ENCODE data around the gene CCDC66. TPM values are rescaled to one million over a fixed set of nuclear protein-coding genes. Genes with fewer than 3 reads are reported as not detected.

The CCDC66 gene
- total and polyA plus RNA-seq, 2 of the 4 experiments (the other 2 are of a cell fraction), result 6.0 to 9.1 TPM

GRCh38 chr3:56654460-56654859 is 97.5 kb downstream of the CCDC66 start:
- H2AK9ac ChIP-seq (replicated peaks; ENCODE audit: low read depth, low read length, poor library complexity), result no peak overlapping the region
- H2AFZ ChIP-seq (replicated peaks; ENCODE audit: low read length, poor library complexity), result no peak overlapping the region
- peaks cover 3% of the 10 kb centered on the region; the same call in 1 of the 2 replicates for H4K20me1 ChIP-seq (ENCODE audit: insufficient read depth, low read length)
- H3K4me2 ChIP-seq (ENCODE audit: low read depth, low read length), result no peak overlapping the region
- H3K27me3 ChIP-seq (ENCODE audit: control insufficient read depth, insufficient read depth, low read length), result no peaks in the 10 kb centered on the region
- no peak overlapping the region for H2BK120ac ChIP-seq (ENCODE audit: low read depth, low read length)
- in situ Hi-C loops (cut with MboI; ENCODE audit: low sequenced_read_pairs), result no loop called here
- WGBS, 2 experiments (ENCODE audit: extremely low coverage in 2 of 2, insufficient read length in 1 of 2), result no CpG with 5 or more reads among the region's 1 CpG
- no peak overlapping the region for H3K9ac ChIP-seq (ENCODE audit: low read depth, low read length)
- no peak overlapping the region for H4K91ac ChIP-seq (ENCODE audit: insufficient read depth, low read depth, low read length)
- CTCF ChIA-PET, result no interaction called here
- no peak overlapping the region for H3K27ac ChIP-seq (ENCODE audit: insufficient read depth, low read length)
- no peak overlapping the region for H3K14ac ChIP-seq (replicated peaks; ENCODE audit: low read depth, low read length)
- no peak overlapping the region for H3K23ac ChIP-seq (ENCODE audit: low read depth, low read length)
- intact Hi-C loops (cut with micrococcal nuclease), result no loop called here
- no peak overlapping the region for H2BK5ac ChIP-seq (ENCODE audit: low read depth, low read length, poor library complexity, severe bottlenecking)
- H4K8ac ChIP-seq (ENCODE audit: low read depth in 2 of 2, low read length in 2 of 2), result no peak overlapping the region
- H3K56ac ChIP-seq (ENCODE audit: extremely low read depth, insufficient read depth, low read length), result no peak overlapping the region
- no peak for DNase-seq
- no TSS peak for BruUV-seq (replicated peaks)
- H2BK20ac ChIP-seq (ENCODE audit: low read depth, low read length), result no peak overlapping the region
- H3K36me3 ChIP-seq (ENCODE audit: control insufficient read depth, insufficient read depth, low read length), result peaks cover 29% of the 10 kb centered on the region
- H3K9me3 ChIP-seq (ENCODE audit: control insufficient read depth, insufficient read depth, low read length), result no peaks in the 10 kb centered on the region
- dilution Hi-C loops (cut with HindIII; ENCODE audit: low sequenced_read_pairs, unreplicated experiment), result no loop called here
- H2BK15ac ChIP-seq (ENCODE audit: low read depth, low read length), result no peak overlapping the region
- no peak overlapping the region for H3K4ac ChIP-seq (ENCODE audit: low read depth, low read length)
- no peaks in the 10 kb centered on the region for H3K4me1 ChIP-seq (ENCODE audit: control insufficient read depth, insufficient read depth, low read length)
- 0 out of 2 replicates have a peak, but pooled peaks cover 5% of the 10 kb centered on the region for H3K9me1 ChIP-seq (ENCODE audit: insufficient read depth, low read length)
- ATAC-seq (ENCODE audit: low read depth), result no peak
- H3K4me3 ChIP-seq (ENCODE audit: insufficient read depth, low read depth, low read length), result no peak overlapping the region
- peaks cover 17 to 19% of the 10 kb centered on the region in 2 experiments; a peak in 3 of 4 replicates for H3K79me1 ChIP-seq (ENCODE audit: low read depth in 1 of 2, low read length in 2 of 2)
- H4K5ac ChIP-seq (ENCODE audit: low read depth, low read length), result no peak overlapping the region
- H3K18ac ChIP-seq (ENCODE audit: low read depth, low read length), result no peak overlapping the region
- POLR2A ChIA-PET (ENCODE audit: unreplicated experiment), result no interaction called here
- TF ChIP-seq MAFK (IDR thresholded peaks at IDR 0.05; ENCODE audit: low read depth, low read length) (no peak), RFX5 (IDR thresholded peaks at IDR 0.05; ENCODE audit: low read depth, low read length) (no peak), MAZ (IDR thresholded peaks at IDR 0.05; ENCODE audit: borderline replicate concordance, low read depth, low read length) (no peak), NFE2L2 (IDR thresholded peaks at IDR 0.05; ENCODE audit: low read depth, low read length) (no peak), BHLHE40 (IDR thresholded peaks at IDR 0.05; ENCODE audit: low read depth, low read length) (no peak), CHD1 (IDR thresholded peaks at IDR 0.05; ENCODE audit: low read depth, low read length) (no peak), FOS (IDR thresholded peaks at IDR 0.05; ENCODE audit: low read depth, low read length) (no peak), SMC3 (IDR thresholded peaks at IDR 0.05; ENCODE audit: low read depth, low read length) (no peak), MXI1 (IDR thresholded peaks at IDR 0.05; ENCODE audit: borderline replicate concordance, low read depth, low read length) (no peak), RCOR1 (IDR thresholded peaks at IDR 0.05; ENCODE audit: insufficient replicate concordance, low read length) (no peak), RAD21 (IDR thresholded peaks at IDR 0.05; ENCODE audit: low read length) (no peak), POLR2A (IDR thresholded peaks at IDR 0.05; ENCODE audit: low read depth, low read length) (no peak)
- TF ChIP-seq, protein P1, sequence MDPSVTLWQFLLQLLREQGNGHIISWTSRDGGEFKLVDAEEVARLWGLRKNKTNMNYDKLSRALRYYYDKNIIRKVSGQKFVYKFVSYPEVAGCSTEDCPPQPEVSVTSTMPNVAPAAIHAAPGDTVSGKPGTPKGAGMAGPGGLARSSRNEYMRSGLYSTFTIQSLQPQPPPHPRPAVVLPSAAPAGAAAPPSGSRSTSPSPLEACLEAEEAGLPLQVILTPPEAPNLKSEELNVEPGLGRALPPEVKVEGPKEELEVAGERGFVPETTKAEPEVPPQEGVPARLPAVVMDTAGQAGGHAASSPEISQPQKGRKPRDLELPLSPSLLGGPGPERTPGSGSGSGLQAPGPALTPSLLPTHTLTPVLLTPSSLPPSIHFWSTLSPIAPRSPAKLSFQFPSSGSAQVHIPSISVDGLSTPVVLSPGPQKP (IDR thresholded peaks at IDR 0.05; ENCODE audit: borderline replicate concordance, low read depth, low read length), result no peak
- TF ChIP-seq, protein P2, sequence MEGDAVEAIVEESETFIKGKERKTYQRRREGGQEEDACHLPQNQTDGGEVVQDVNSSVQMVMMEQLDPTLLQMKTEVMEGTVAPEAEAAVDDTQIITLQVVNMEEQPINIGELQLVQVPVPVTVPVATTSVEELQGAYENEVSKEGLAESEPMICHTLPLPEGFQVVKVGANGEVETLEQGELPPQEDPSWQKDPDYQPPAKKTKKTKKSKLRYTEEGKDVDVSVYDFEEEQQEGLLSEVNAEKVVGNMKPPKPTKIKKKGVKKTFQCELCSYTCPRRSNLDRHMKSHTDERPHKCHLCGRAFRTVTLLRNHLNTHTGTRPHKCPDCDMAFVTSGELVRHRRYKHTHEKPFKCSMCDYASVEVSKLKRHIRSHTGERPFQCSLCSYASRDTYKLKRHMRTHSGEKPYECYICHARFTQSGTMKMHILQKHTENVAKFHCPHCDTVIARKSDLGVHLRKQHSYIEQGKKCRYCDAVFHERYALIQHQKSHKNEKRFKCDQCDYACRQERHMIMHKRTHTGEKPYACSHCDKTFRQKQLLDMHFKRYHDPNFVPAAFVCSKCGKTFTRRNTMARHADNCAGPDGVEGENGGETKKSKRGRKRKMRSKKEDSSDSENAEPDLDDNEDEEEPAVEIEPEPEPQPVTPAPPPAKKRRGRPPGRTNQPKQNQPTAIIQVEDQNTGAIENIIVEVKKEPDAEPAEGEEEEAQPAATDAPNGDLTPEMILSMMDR (conservative IDR thresholded peaks at IDR 0.05; ENCODE audit: low read depth, low read length), result no peak
- no peak overlapping the region for H2AK5ac ChIP-seq (ENCODE audit: low read depth, low read length)
